ENCODE data around the gene KANSL1.

The KANSL1 gene

GRCh38 chr17:46193151-46193625, at the start of gene KANSL1:
Gene KANSL1, minus strand, starts transcription at chr17:46193429. Its CDS starts 21,286 bp downstream, at chr17:46172143.
- TF ChIP-seq RAD21 (IDR thresholded peaks at IDR 0.05; ENCODE audit: low read depth) (peak; percentile 43; the same call in 1 of the 2 replicates), YY1 (IDR thresholded peaks at IDR 0.05; ENCODE audit: low read depth) (peak; percentile 90), ZBTB7A (IDR thresholded peaks at IDR 0.05; ENCODE audit: low read depth) (no peak), EP300 (IDR thresholded peaks at IDR 0.05; ENCODE audit: borderline replicate concordance) (no peak), MAX (IDR thresholded peaks at IDR 0.05) (0 out of 2 replicates have a peak, but pooled peaks have one; percentile 3), REST (IDR thresholded peaks at IDR 0.05; ENCODE audit: low read depth) (no peak), TCF12 (IDR thresholded peaks at IDR 0.05; ENCODE audit: low read depth) (0 out of 2 replicates have a peak, but pooled peaks have one; percentile 43), CEBPB (IDR thresholded peaks at IDR 0.05) (no peak), USF1 (IDR thresholded peaks at IDR 0.05) (no peak; the same call in 1 of the 2 replicates)

GRCh38 chr17:46216682-46217081, 23.5 kb upstream of the KANSL1 start:
- no peak for TF ChIP-seq EP300 (IDR thresholded peaks at IDR 0.05; ENCODE audit: borderline replicate concordance)
- no peak for TF ChIP-seq CREB1 (IDR thresholded peaks at IDR 0.05; ENCODE audit: low read depth)
- no peak for TF ChIP-seq CEBPB (IDR thresholded peaks at IDR 0.05)
- no peak for TF ChIP-seq TAF1 (IDR thresholded peaks at IDR 0.05; ENCODE audit: low read depth)

GRCh38 chr17:46212634-46213435, 19.6 kb upstream of the KANSL1 start:
- TF ChIP-seq TCF12 (IDR thresholded peaks at IDR 0.05; ENCODE audit: low read depth) (no peak), RAD21 (IDR thresholded peaks at IDR 0.05; ENCODE audit: low read depth) (peak; percentile 71)

- TF ChIP-seq TCF12 (IDR thresholded peaks at IDR 0.05; ENCODE audit: low read depth) = no peak
These were observed 15.8 kb upstream of the KANSL1 start for GRCh38 chr17:46208997-46209396.

- TF ChIP-seq EP300 (IDR thresholded peaks at IDR 0.05; ENCODE audit: borderline replicate concordance) (no peak), MAX (IDR thresholded peaks at IDR 0.05) (no peak), CEBPB (IDR thresholded peaks at IDR 0.05) (no peak), RAD21 (IDR thresholded peaks at IDR 0.05; ENCODE audit: low read depth) (no peak), NFIC (IDR thresholded peaks at IDR 0.05) (no peak), TAF1 (IDR thresholded peaks at IDR 0.05; ENCODE audit: low read depth) (no peak), TCF12 (IDR thresholded peaks at IDR 0.05; ENCODE audit: low read depth) (no peak), CREB1 (IDR thresholded peaks at IDR 0.05; ENCODE audit: low read depth) (no peak), YY1 (IDR thresholded peaks at IDR 0.05; ENCODE audit: low read depth) (no peak), EGR1 (IDR thresholded peaks at IDR 0.05) (no peak)
These were observed 12.7 kb upstream of the KANSL1 start for GRCh38 chr17:46205975-46206374.

GRCh38 chr17:46202424-46202823, 9.2 kb upstream of the KANSL1 start:
- no peak for TF ChIP-seq EGR1 (IDR thresholded peaks at IDR 0.05)
- TF ChIP-seq RAD21 (IDR thresholded peaks at IDR 0.05; ENCODE audit: low read depth) = no peak
- TF ChIP-seq TAF1 (IDR thresholded peaks at IDR 0.05; ENCODE audit: low read depth) = no peak
- no peak for TF ChIP-seq CEBPB (IDR thresholded peaks at IDR 0.05)
- no peak for TF ChIP-seq FOXM1 (IDR thresholded peaks at IDR 0.05; ENCODE audit: borderline replicate concordance, low read depth)
- TF ChIP-seq YY1 (IDR thresholded peaks at IDR 0.05; ENCODE audit: low read depth) = no peak
- TF ChIP-seq REST (IDR thresholded peaks at IDR 0.05; ENCODE audit: low read depth) = no peak
- TF ChIP-seq MAX (IDR thresholded peaks at IDR 0.05) = no peak

GRCh38 chr17:46201491-46201890, 8.3 kb upstream of the KANSL1 start:
- no peak for TF ChIP-seq FOXM1 (IDR thresholded peaks at IDR 0.05; ENCODE audit: borderline replicate concordance, low read depth)
- TF ChIP-seq ZBTB7A (IDR thresholded peaks at IDR 0.05; ENCODE audit: low read depth) = no peak
- no peak for TF ChIP-seq NFIC (IDR thresholded peaks at IDR 0.05)
- TF ChIP-seq USF1 (IDR thresholded peaks at IDR 0.05) = no peak
- TF ChIP-seq CEBPB (IDR thresholded peaks at IDR 0.05) = no peak
- no peak for TF ChIP-seq YY1 (IDR thresholded peaks at IDR 0.05; ENCODE audit: low read depth)
- TF ChIP-seq EP300 (IDR thresholded peaks at IDR 0.05; ENCODE audit: borderline replicate concordance) = no peak
- TF ChIP-seq REST (IDR thresholded peaks at IDR 0.05; ENCODE audit: low read depth) = no peak
- no peak for TF ChIP-seq TCF12 (IDR thresholded peaks at IDR 0.05; ENCODE audit: low read depth)
- no peak for TF ChIP-seq TAF1 (IDR thresholded peaks at IDR 0.05; ENCODE audit: low read depth)
- no peak for TF ChIP-seq MAX (IDR thresholded peaks at IDR 0.05)
- TF ChIP-seq TEAD4 (IDR thresholded peaks at IDR 0.05) = no peak
